Measurements from ENCODE around the gene FAM98A. TPM values are rescaled to one million over a fixed set of nuclear protein-coding genes. Genes with fewer than 3 reads are reported as not detected.

The FAM98A gene
- total RNA-seq, 1 donor, result 45.9 TPM

DNA sequence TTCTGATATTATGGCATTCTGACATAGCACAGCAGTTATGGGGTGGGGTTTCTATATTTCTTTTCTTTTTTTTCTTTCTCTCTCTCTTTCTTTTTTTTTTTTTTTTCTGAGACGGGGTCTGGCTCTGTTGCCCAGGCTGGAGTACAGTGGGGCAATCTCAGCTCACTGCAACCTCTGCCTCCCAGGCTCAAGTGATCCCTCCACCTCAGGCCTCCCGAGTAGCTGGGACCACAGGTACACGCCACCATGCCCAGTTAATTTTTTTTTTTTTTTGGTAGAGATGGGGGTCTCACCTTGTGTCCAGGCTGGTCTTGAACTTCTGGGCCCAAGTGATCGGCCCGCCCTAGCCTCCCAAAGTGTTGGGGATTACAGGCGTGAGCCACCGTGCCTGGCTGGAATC is 7.5 kb upstream of the FAM98A start:
- Histone ChIP-seq H3K4me1 (ENCODE audit: insufficient read depth, low read length) (no peaks in the 10 kb centered on the region), H3K9me3 (ENCODE audit: low read depth, low read length) (no peaks in the 10 kb centered on the region), H3K27me3 (ENCODE audit: insufficient read depth, low read length) (no peaks in the 10 kb centered on the region)

DNA sequence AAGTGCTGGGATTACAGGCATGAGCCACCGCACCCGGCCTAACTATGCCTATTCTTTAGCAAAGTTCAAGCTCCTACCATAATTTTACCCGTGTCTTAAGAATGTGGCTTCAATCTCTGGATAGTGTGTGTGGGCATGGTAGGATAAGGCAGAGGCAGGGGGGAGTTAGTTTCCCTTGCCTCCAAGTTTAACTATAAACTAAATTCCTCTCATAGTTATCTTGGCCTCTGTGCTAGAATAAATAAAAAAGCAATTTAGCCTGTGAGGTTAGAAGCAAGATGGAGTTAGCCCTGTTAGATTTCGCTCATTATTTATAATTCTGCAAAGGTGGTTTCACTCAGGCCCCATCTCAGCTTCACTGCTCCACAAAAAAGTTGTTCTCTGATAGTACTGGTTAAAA is 7.0 kb upstream of the FAM98A start:
- Histone ChIP-seq H3K4me1 (ENCODE audit: insufficient read depth, low read length) (no peaks in the 10 kb centered on the region), H3K27me3 (ENCODE audit: insufficient read depth, low read length) (no peaks in the 10 kb centered on the region), H3K4me3 (ENCODE audit: low read length) (no peak overlapping the region), H3K9me3 (ENCODE audit: low read depth, low read length) (no peaks in the 10 kb centered on the region)

More for the DNA sequence above, 7.5 kb upstream of the FAM98A start:
- H3K4me3 ChIP-seq (ENCODE audit: low read length), result no peak overlapping the region

DNA sequence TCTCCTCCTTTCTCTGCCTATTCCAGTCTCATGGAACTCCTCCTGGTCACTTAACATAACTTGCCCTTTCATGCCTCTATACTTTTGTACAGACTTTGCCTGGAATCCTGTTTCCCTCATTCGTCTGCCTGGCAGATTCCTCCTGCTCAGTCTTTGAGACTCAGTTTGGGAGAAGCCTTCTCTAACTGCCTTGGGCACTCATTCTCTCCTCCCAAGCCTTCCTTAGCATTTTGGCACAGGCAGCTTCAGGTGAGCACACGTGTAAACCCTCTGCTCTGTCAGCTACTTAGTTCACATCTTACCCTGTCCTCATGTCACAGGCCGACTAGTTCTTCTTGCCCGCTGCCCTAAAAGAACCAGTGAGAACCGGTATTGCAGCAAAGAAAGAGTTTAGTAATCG is 6.0 kb upstream of the FAM98A start:
- Histone ChIP-seq H3K4me3 (ENCODE audit: low read length) (no peak overlapping the region), H3K9me3 (ENCODE audit: low read depth, low read length) (no peaks in the 10 kb centered on the region), H3K4me1 (ENCODE audit: insufficient read depth, low read length) (no peaks in the 10 kb centered on the region), H3K27me3 (ENCODE audit: insufficient read depth, low read length) (no peaks in the 10 kb centered on the region)

DNA sequence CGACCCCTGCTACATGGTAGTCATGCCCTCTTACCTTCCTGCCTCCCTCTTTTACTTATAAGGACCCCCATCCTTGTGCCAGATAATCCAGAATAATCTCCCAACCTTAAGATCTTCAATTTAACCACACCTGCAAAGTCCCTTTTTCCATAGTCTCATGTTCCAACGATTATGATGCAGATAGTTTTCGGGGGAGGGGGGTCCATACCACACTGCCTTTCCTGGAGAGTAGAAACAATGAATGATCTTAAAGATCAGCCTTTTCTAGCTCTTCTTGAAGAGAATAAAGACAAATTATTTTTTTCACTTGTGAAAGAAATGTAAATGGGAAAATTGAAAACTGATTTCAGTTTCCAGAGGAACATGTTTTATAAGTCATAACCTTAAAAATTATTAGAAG is 4.3 kb upstream of the FAM98A start:
- Histone ChIP-seq H3K9me3 (ENCODE audit: low read depth, low read length) (no peaks in the 10 kb centered on the region), H3K4me3 (ENCODE audit: low read length) (no peak overlapping the region), H3K27me3 (ENCODE audit: insufficient read depth, low read length) (no peaks in the 10 kb centered on the region), H3K4me1 (ENCODE audit: insufficient read depth, low read length) (peaks cover 3% of the 10 kb centered on the region)

DNA sequence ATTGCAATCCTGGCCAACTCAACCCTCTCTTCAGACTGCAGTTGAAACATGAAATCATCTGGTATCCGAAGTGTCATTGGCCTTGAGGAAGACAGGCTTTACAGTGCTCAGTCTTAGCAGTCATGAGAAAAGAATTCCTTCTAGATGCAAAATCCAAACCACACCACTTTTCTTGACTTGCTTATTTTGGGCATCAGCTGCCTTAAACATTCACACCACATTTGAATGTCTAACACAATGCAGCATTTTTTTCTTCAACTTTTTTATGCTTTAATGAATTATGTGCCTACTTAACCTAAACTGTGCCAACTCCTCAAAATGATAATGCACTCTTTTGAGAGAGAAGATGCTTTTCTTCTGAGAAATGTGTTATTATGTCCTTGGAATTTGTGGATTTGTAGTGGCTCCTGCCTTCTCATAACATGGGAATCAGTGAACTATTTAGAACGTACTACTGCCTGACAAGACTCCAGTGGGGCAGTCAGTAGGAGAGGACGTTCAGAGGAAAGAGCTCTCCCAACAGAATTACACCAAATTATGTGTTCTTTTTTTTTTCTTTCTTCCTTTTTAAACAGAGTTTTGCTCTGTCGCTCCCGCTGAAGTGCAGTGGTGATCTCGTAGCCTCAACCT is 3.2 kb upstream of the FAM98A start:
- Histone ChIP-seq H3K4me3 (ENCODE audit: low read length) (no peak overlapping the region), H3K27me3 (ENCODE audit: insufficient read depth, low read length) (no peaks in the 10 kb centered on the region), H3K9me3 (ENCODE audit: low read depth, low read length) (no peaks in the 10 kb centered on the region), H3K4me1 (ENCODE audit: insufficient read depth, low read length) (peaks cover 13% of the 10 kb centered on the region)

DNA sequence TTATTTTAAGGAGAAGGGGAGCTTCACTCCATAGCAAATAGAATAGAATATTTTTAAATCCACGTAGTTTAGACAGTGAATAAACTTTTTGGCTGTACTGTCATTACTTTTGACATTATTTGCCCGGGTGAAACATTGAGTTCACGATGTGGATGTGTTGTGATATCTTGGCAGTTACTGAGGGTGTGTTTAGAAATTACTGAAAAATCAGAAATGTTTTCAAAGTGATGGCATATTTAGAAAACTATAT is 769 bp upstream of the FAM98A start:
- Histone ChIP-seq H3K4me1 (ENCODE audit: insufficient read depth, low read length) (peaks cover 15% of the 10 kb centered on the region), H3K4me3 (ENCODE audit: low read length) (peak overlapping the region; percentile 60), H3K9me3 (ENCODE audit: low read depth, low read length) (no peaks in the 10 kb centered on the region), H3K27me3 (ENCODE audit: insufficient read depth, low read length) (no peaks in the 10 kb centered on the region)

DNA sequence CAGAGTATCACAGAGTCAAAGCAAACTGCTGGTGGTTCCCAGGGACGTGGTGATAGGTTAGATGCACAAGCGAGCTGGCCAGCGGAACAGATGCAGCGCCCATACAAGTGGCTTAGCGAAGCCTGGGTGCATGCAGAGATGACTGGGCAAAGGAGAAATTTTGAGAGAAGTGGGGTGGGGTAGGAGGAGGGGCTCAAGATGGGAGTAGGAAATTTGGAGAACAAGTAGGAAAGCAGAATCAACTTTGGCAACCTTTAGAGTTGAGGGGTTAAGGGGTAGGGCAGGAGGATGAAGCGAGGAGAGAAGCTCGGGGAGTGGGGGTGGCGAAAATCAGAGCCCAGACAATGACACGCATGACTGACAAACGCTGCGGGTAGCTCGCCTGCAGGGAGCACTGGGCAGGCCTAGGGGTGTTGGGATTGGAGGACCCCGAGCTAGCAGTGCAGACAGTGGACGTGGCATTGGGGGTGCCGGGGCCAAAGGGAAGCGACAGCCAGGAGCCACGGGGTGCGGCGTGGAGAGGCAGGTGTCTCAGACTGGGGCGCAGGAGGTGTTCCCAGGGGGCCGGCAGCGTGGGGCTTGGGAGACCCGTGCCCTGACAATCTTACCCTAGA is 431 bp downstream of the FAM98A start:
- Histone ChIP-seq H3K4me3 (ENCODE audit: low read length) (peak overlapping the region; percentile 60), H3K4me1 (ENCODE audit: insufficient read depth, low read length) (peaks cover 15% of the 10 kb centered on the region), H3K9me3 (ENCODE audit: low read depth, low read length) (no peaks in the 10 kb centered on the region), H3K27me3 (ENCODE audit: insufficient read depth, low read length) (no peaks in the 10 kb centered on the region)

DNA sequence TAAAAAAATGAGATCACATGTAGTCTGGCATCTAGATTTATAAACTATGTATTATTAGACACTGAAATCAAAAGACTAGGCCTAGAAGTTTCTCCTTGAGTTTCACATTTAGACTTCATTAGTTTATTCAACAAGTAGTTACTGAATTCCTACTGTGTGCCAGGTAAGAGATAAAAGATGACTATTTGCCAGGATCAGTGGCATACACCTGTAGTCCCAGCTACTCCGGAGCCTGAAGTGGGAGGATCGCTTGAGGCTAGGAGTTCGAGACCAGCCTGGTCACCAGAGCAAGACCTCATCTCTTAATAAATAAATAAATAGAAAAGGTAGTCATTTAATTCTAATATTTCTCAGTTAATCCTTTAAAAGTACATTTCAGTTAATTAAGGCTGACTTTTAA is 2.1 kb downstream of the FAM98A start:
- no peaks in the 10 kb centered on the region for H3K9me3 ChIP-seq (ENCODE audit: low read depth, low read length)
- peaks cover 15% of the 10 kb centered on the region for H3K4me1 ChIP-seq (ENCODE audit: insufficient read depth, low read length)
- no peaks in the 10 kb centered on the region for H3K27me3 ChIP-seq (ENCODE audit: insufficient read depth, low read length)
- no peak overlapping the region for H3K4me3 ChIP-seq (ENCODE audit: low read length)

DNA sequence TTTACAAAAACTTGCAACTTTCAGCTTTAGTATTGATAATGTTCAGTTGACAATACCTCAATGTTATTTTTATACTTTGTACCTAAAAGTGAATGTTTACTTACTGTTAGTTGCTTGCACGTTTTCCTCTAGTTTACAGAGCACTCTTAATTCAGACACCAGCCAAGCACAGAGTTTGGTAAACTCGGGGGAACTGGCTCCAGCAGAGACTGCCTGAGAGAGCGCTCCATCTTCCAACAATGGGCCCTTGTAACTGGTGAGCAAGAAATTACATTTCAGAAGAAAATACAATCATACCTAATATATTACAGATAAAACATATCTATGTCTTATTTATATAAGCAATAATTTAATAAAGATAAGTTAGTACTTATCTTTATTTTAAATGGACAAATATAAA is 3.7 kb downstream of the FAM98A start:
- Histone ChIP-seq H3K27me3 (ENCODE audit: insufficient read depth, low read length) (no peaks in the 10 kb centered on the region), H3K9me3 (ENCODE audit: low read depth, low read length) (no peaks in the 10 kb centered on the region), H3K4me1 (ENCODE audit: insufficient read depth, low read length) (peaks cover 15% of the 10 kb centered on the region), H3K4me3 (ENCODE audit: low read length) (no peak overlapping the region)

DNA sequence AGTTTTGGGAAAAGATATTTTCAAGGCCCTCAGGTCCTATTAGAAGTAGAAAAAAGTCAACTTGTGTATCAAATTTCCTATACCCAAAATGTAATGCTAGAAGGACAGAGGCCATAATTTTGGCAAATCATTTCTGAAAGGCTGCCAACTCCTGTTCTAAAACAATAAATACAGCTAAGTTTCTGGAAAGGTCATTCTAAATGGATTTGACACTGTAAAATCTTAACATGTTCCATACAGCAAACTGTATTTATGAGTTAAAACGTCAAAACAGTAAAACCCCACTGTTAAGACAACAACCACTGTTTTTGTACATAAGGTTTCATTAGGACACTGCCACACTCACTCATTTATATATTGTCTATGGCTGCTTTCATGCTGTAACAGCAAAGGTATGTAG is 9.7 kb downstream of the FAM98A start:
- Histone ChIP-seq H3K27me3 (ENCODE audit: insufficient read depth, low read length) (no peaks in the 10 kb centered on the region), H3K4me3 (ENCODE audit: low read length) (no peak overlapping the region), H3K4me1 (ENCODE audit: insufficient read depth, low read length) (no peaks in the 10 kb centered on the region), H3K9me3 (ENCODE audit: low read depth, low read length) (no peaks in the 10 kb centered on the region)

DNA sequence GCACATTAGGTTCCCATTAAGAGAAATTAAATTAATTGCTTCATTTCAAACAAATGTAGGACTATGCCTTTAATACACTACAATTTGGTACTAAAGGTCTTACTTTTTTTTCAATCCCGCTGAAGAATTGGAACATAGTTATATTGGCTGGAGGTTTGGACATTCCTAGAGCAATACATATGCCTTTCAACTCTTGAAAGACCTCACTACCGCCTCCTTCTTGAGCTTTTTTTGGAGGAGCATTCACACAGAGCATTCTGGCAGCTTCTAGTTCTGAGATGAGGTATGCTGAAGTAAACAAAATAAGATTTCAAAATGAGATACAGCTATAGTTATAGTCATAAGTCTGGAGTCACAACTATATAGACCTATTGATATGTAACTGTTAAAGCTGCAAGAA is 10.9 kb downstream of the FAM98A start:
- Histone ChIP-seq H3K9me3 (ENCODE audit: low read depth, low read length) (no peaks in the 10 kb centered on the region), H3K4me3 (ENCODE audit: low read length) (no peak overlapping the region), H3K27me3 (ENCODE audit: insufficient read depth, low read length) (no peaks in the 10 kb centered on the region), H3K4me1 (ENCODE audit: insufficient read depth, low read length) (no peaks in the 10 kb centered on the region)

DNA sequence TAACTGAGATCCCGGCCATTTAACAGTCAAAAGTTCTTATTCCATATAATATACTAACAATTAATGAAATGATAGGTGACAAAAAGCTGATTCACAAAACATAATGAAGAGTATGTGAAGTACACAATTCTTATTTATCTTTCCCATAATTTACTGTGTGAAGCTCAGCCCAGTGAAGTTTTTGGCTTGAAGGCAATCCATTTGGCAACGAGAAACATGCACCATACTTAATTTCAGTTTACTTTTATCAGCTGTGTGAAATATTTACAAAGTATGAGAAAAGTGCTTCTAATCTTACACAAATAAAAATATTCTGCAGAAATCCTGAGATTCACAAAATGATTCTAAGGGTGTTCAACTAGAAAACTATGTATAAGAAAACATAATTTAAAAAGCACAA is 12.3 kb downstream of the FAM98A start:
- Histone ChIP-seq H3K4me3 (ENCODE audit: low read length) (no peak overlapping the region), H3K4me1 (ENCODE audit: insufficient read depth, low read length) (no peaks in the 10 kb centered on the region), H3K27me3 (ENCODE audit: insufficient read depth, low read length) (no peaks in the 10 kb centered on the region), H3K9me3 (ENCODE audit: low read depth, low read length) (no peaks in the 10 kb centered on the region)

DNA sequence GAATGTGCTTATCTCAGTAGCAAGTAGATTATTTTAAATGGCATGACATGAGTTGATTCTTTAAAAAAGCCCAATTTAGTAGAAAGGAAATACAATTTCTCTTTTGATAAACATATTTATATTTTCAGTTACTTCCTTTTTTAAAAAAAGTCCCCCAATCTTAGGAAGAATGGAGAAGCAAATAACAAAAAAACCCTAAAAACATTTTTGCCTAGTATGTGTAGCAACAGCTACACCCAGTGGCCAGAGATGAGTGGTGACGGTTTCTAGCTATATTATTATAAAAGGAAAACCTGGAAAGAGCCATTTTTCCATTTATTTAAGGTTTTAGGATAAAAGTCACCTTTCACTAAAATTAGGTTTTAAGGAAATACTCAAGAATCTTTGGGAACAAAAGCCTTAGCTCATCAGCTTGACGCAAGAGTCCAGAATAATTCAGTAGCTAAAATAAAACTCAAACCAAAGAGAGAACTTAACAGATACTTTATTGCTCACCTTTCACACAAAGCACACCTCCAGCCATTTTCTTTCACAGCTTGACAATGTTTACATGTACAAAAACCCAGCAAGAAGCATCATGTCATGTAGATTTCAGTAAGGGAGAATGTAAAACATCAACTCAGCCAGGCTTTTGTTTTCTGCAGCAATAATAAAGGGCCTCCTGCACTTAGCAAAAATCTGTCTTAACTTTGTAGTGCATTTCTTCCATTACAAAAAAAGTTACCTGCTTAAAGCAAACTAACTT is 15.7 kb downstream of the FAM98A start:
- Histone ChIP-seq H3K9me3 (ENCODE audit: low read depth, low read length) (no peaks in the 10 kb centered on the region), H3K4me1 (ENCODE audit: insufficient read depth, low read length) (no peaks in the 10 kb centered on the region), H3K27me3 (ENCODE audit: insufficient read depth, low read length) (no peaks in the 10 kb centered on the region), H3K4me3 (ENCODE audit: low read length) (no peak overlapping the region)

DNA sequence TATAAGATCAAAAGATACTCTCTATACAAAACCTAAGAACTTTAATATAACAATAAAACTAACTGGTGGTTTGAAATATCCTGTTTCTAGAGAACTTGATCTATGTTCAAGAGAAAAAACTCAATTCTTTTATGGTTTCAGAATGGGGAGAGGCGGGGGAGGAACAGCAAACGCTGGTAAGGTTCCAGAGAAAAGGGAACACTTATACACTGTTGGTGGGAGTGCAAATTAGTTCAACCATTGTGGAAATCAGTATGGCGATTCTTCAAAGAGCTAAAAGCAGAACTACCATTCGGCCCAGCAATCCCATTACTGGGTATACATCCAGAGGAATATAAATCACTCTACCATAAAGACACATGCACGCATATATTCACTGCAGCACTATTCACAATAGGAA is 17.2 kb downstream of the FAM98A start:
- H3K9me3 ChIP-seq (ENCODE audit: low read depth, low read length), result no peaks in the 10 kb centered on the region
- no peaks in the 10 kb centered on the region for H3K4me1 ChIP-seq (ENCODE audit: insufficient read depth, low read length)
- no peaks in the 10 kb centered on the region for H3K27me3 ChIP-seq (ENCODE audit: insufficient read depth, low read length)
- H3K4me3 ChIP-seq (ENCODE audit: low read length), result no peak overlapping the region

DNA sequence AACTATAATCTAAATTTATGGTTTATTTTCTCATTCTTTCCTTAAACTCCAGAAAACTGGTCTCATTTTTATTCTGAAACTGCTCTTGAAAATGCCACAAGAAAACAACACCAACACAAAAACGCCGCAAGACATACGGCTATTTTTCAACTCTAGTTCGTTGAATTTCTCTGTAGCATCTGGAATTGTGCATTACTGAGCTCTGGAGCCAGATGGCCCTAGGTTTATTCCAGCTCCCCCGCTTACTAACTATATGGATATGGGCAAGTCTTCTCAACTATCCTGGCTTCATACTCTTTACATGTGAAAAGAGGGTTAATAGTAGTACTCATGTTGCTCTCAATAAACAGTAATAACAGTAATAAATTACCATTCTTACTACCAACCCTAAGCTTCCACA is 19.9 kb downstream of the FAM98A start:
- no peak overlapping the region for H3K4me3 ChIP-seq (ENCODE audit: low read length)
- H3K27me3 ChIP-seq (ENCODE audit: insufficient read depth, low read length), result no peaks in the 10 kb centered on the region
- H3K4me1 ChIP-seq (ENCODE audit: insufficient read depth, low read length), result no peaks in the 10 kb centered on the region
- H3K9me3 ChIP-seq (ENCODE audit: low read depth, low read length), result no peaks in the 10 kb centered on the region

DNA sequence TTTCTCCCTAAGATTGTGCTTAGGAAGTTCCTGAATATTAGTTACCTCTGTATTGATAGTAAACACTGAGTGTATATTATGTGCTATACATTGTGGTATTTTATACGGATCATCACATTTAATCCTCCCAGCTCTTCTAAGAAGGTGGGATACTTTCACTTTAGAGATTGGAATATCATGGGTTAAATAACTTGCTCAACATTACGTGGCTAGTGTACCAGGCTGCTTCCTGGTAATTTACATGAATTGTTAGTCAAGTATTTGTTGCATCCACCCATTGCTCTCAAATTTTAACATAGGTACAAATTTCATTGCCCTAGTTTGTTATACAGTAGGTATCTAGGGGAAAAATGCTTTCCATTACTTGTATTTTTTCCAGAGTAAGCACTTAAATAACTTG is 21.4 kb downstream of the FAM98A start:
- H3K4me3 ChIP-seq (ENCODE audit: low read length), result no peak overlapping the region

More for the DNA sequence above, 21.4 kb downstream of the FAM98A start:
- Histone ChIP-seq H3K4me1 (ENCODE audit: insufficient read depth, low read length) (no peaks in the 10 kb centered on the region), H3K27me3 (ENCODE audit: insufficient read depth, low read length) (no peaks in the 10 kb centered on the region), H3K9me3 (ENCODE audit: low read depth, low read length) (no peaks in the 10 kb centered on the region)

Measured in mononuclear cell (primary cell).